Endothelial cell of umbilical vein (primary cell): ENCODE measurements around the gene PKN1. TPM values are rescaled to one million over a fixed set of nuclear protein-coding genes. Genes with fewer than 3 reads are reported as not detected.
A peak's percentile ranks its signal among the peaks of the same experiment; 100 is the strongest.

Source experiments
- BruUV-seq: library from RNA; stranded (reverse); fragments of 400-500 nt; replicated peaks from 2 replicates; lab custom pipeline; 2021; lab: Mats Ljungman, UMichigan
- CTCF ChIA-PET: fragments of 300-600, 350-600 bp; sonication (Branson Sonifier 250); formaldehyde crosslinking; loops from one replicate; lab custom pipeline; 2021; ENCODE audit warnings: antibody characterized with exemption, inconsistent platforms; lab: Charles Lee
- POLR2A ChIA-PET: fragments of 300-600, 350-600 bp; sonication (Branson Sonifier 250); formaldehyde crosslinking; loops from one replicate; lab custom pipeline; 2021; ENCODE audit warnings: antibody characterized with exemption, inconsistent platforms; lab: Charles Lee
- DNase-seq: peaks from one replicate; pipeline ENCODE4 v3.0.0-alpha.2; 2011; ENCODE audit warnings: low read depth, low spot score
- FAIRE-seq: peaks from 2 replicates; lab custom pipeline; 2011; peaks lifted over from hg19 to GRCh38; lab: Jason Lieb, UNC
- H2AFZ ChIP-seq: 2 replicates; pipeline ENCODE4 v1.6.0; 2012; ENCODE audit warnings: low read depth, low read length, control low read depth, inconsistent platforms
- H3K27ac ChIP-seq: 2 replicates; pipeline ENCODE4 v1.5.1; 2011; ENCODE audit warnings: low read depth, mild to moderate bottlenecking, control low read depth, low read length, moderate library complexity; ENCODE audit not compliant: insufficient read depth
- H3K27me3 ChIP-seq, 2 experiments: 2 replicates each; pipeline versions ENCODE4 v1.6.0 to v1.6.1; 2011; ENCODE audit warnings: low read length in 2 of 2, mixed read lengths in 1 of 2; ENCODE audit not compliant: control insufficient read depth in 2 of 2, insufficient read depth in 2 of 2
- H3K36me3 ChIP-seq, 2 experiments: 2 replicates in 1 of 2; 3 replicates in 1 of 2; pipeline ENCODE4 v1.5.1; 2011; ENCODE audit warnings: low read length in 2 of 2, mild to moderate bottlenecking in 1 of 2, moderate library complexity in 1 of 2; ENCODE audit not compliant: control insufficient read depth in 2 of 2, insufficient read depth in 2 of 2; ENCODE audit errors: extremely low read depth in 1 of 2
- H3K4me1 ChIP-seq: 3 replicates; pipeline ENCODE4 v1.5.1; 2011; ENCODE audit warnings: mild to moderate bottlenecking, low read length; ENCODE audit not compliant: control insufficient read depth, insufficient read depth; ENCODE audit errors: extremely low read depth
- H3K4me2 ChIP-seq: 2 replicates; pipeline ENCODE4 v1.6.1; 2011; ENCODE audit warnings: low read length, control low read depth, mixed read lengths; ENCODE audit not compliant: insufficient read depth
- H3K4me3 ChIP-seq, 3 experiments: fragments of 200-600 bp in 1 of 3; sonication (generic), shearing (Covaris generic) in 1 of 3; replicated peaks in 1 of 3; 2 replicates each; pipeline ENCODE4 v1.5.1; 2011 to 2016; ENCODE audit warnings: control low read depth in 3 of 3, low read length in 3 of 3, mild to moderate bottlenecking in 2 of 3, inconsistent platforms in 1 of 3, low read depth in 1 of 3, moderate library complexity in 1 of 3; ENCODE audit not compliant: insufficient read depth in 1 of 3
- H3K79me2 ChIP-seq: 2 replicates; pipeline ENCODE4 v1.6.0; 2012; ENCODE audit warnings: low read length, inconsistent platforms; ENCODE audit not compliant: control insufficient read depth, insufficient read depth
- H3K9ac ChIP-seq: replicated peaks from 2 replicates; pipeline ENCODE3; 2011; ENCODE audit warnings: low read length, control low read depth; ENCODE audit not compliant: insufficient read depth; ENCODE audit errors: extremely low read depth
- H3K9me1 ChIP-seq: replicated peaks from 3 replicates; pipeline ENCODE4 v1.6.0; 2011; ENCODE audit warnings: mild to moderate bottlenecking, low read length; ENCODE audit not compliant: control insufficient read depth, insufficient read depth; ENCODE audit errors: extremely low read depth
- H3K9me3 ChIP-seq: replicated peaks from 2 replicates; pipeline ENCODE4 v1.5.1; 2012; ENCODE audit warnings: low read length, inconsistent platforms; ENCODE audit not compliant: control insufficient read depth, insufficient read depth
- H4K20me1 ChIP-seq: replicated peaks from 2 replicates; pipeline ENCODE3; 2011; ENCODE audit warnings: mild to moderate bottlenecking, low read length; ENCODE audit not compliant: control insufficient read depth, insufficient read depth; ENCODE audit errors: extremely low read depth
- EZH2 ChIP-seq: IDR thresholded peaks from 2 replicates; pipeline ENCODE4 v1.6.1; 2012; ENCODE audit warnings: borderline replicate concordance, low read depth, mild to moderate bottlenecking, moderate library complexity, low read length, inconsistent platforms; ENCODE audit not compliant: severe bottlenecking
- FOS ChIP-seq: IDR thresholded peaks from 2 replicates; pipeline ENCODE4 v1.6.1; 2011; ENCODE audit warnings: mild to moderate bottlenecking, low read length, moderate library complexity, borderline replicate concordance; ENCODE audit not compliant: insufficient read depth
- JUN ChIP-seq: IDR thresholded peaks from 2 replicates; pipeline ENCODE4 v1.6.1; 2011; ENCODE audit warnings: borderline replicate concordance, low read depth; ENCODE audit not compliant: insufficient read length, insufficient read depth
- POLR2A ChIP-seq: IDR thresholded peaks from 2 replicates; pipeline ENCODE4 v1.6.1; 2012; ENCODE audit warnings: low read depth, mild to moderate bottlenecking, control low read depth, low read length
- POLR2AphosphoS5 ChIP-seq: IDR thresholded peaks from 2 replicates; pipeline ENCODE4 v1.6.1; 2012; ENCODE audit warnings: low read depth, mild to moderate bottlenecking, control low read depth, low read length, moderate library complexity; ENCODE audit not compliant: insufficient read depth
- dilution Hi-C: fragments of 300-500 bp; cut with MboI; formaldehyde crosslinking; loops from one replicate; pipeline ENCODE4 v1.15.0; 2019; ENCODE audit warnings: low sequenced_read_pairs; ENCODE audit not compliant: extremely low pct_ligation_motif_present
- intact Hi-C: fragments of 100-400 bp; cut with micrococcal nuclease; formaldehyde crosslinking; loops from one replicate; pipeline ENCODE4 v1.10.0; 2022
- polyA plus RNA-seq, 4 experiments: library from polyadenylated mRNA; depleted of rRNA in 3 of 4; stranded (reverse) in 3 of 4; unstranded in 1 of 4; fragments of >200 nt; gene quantifications; 2 replicates each; pipeline versions ENCODE4 v1.2.1 to v1.2.3, GENCODE V29; 2011 to 2012; ENCODE audit warnings: missing spikeins in 1 of 4
- total RNA-seq: library from RNA; stranded (reverse); gene quantifications from 2 replicates; pipeline ENCODE4 v1.2.3, GENCODE V29; 2021
- TF ChIP-seq, protein P1 (sequence below), 2 donors: IDR thresholded peaks; 1 replicate in 1 of 2; 2 replicates in 1 of 2; pipeline ENCODE4 v1.5.1; 2011; ENCODE audit warnings: low read length in 2 of 2, mild to moderate bottlenecking in 2 of 2, moderate library complexity in 2 of 2, control low read depth in 1 of 2, inconsistent platforms in 1 of 2, low read depth in 1 of 2; ENCODE audit not compliant: insufficient read depth in 1 of 2; ENCODE audit errors: extremely low read depth in 1 of 2
- TF ChIP-seq, protein P2 (sequence below): IDR thresholded peaks from 2 replicates; pipeline ENCODE4 v1.6.1; 2011; ENCODE audit not compliant: insufficient read depth, insufficient read length

Gene PKN1
- total and polyA plus RNA-seq, 2 donors (not counting 3 experiments of a cell fraction or from before 2014, with no cell fraction given) = 148 to 302 TPM

DNA sequence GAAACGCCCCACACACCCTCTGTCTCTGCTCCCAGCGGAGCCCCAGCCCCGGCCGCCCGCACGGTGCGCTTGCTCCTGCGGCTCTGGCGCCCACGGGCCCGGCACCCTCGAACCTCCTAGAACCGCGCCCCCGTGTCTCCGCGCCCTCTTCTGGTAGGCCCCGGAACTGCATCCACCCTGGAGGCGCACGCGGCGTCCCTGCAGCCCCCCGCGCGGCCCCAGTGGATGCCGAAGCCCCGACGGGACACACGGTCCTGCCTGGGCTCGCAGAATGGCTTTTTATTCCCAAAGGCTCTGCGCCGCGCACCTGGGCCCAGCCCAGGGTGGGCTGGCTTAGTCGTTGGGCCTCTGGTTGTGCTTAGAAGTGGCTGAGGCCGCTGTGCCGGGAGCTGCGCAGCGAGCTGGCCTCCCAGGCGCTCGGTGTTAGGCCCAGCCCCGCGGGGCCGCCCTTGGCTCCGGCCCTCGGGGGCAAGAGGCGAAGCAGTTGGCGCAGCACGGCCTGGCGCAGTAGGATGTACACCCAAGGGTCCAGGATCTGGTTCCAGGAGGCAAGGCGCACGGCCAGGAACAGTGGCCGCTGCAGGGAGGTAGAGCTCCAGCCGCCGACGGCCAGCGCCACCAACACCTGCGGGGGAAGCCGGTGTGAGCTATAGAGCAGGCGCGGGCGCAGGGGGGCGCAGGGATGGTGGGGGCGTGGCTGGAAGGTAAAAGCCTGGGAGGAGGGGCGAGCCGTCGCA lies 39.3 kb downstream of the PKN1 start:
- ChIA-PET POLR2A (no interaction called here), CTCF (interaction anchor here (0.8 to 2.5 kb wide), 20 partner anchors 8 to 336 kb away, joined by 3 to 23 read pairs (median 6); partner anchors contain the start of genes ASF1B, DDX39A, DNAJB1 and GIPC1)
- no peaks in the 10 kb centered on the region for H3K9me3 ChIP-seq
- H3K9me1 ChIP-seq = no peaks in the 10 kb centered on the region
- H3K36me3 ChIP-seq = peaks cover 4 to 23% of the 10 kb centered on the region in 2 experiments
- peak overlapping the region; percentile 32 for H3K4me2 ChIP-seq
- TF ChIP-seq FOS = no peak
- TF ChIP-seq EZH2 = peak; percentile 59
- no peak for TF ChIP-seq POLR2AphosphoS5
- TF ChIP-seq, protein P1, sequence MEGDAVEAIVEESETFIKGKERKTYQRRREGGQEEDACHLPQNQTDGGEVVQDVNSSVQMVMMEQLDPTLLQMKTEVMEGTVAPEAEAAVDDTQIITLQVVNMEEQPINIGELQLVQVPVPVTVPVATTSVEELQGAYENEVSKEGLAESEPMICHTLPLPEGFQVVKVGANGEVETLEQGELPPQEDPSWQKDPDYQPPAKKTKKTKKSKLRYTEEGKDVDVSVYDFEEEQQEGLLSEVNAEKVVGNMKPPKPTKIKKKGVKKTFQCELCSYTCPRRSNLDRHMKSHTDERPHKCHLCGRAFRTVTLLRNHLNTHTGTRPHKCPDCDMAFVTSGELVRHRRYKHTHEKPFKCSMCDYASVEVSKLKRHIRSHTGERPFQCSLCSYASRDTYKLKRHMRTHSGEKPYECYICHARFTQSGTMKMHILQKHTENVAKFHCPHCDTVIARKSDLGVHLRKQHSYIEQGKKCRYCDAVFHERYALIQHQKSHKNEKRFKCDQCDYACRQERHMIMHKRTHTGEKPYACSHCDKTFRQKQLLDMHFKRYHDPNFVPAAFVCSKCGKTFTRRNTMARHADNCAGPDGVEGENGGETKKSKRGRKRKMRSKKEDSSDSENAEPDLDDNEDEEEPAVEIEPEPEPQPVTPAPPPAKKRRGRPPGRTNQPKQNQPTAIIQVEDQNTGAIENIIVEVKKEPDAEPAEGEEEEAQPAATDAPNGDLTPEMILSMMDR (IDR thresholded peaks at IDR 0.05; ENCODE audit: extremely low read depth in 1 of 2, insufficient read depth in 1 of 2, low read depth in 1 of 2, low read length in 2 of 2) = peak; percentile 96 to 97
- TF ChIP-seq, protein P2, sequence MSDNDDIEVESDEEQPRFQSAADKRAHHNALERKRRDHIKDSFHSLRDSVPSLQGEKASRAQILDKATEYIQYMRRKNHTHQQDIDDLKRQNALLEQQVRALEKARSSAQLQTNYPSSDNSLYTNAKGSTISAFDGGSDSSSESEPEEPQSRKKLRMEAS = no peak
- no peak for TF ChIP-seq POLR2A
- TF ChIP-seq JUN = no peak
- dilution Hi-C loops = no loop called here
- H4K20me1 ChIP-seq = no peaks in the 10 kb centered on the region
- no peaks in the 10 kb centered on the region for H3K27me3 ChIP-seq
- H3K4me3 ChIP-seq = no peak overlapping the region
- no peaks in the 10 kb centered on the region for H3K79me2 ChIP-seq
- intact Hi-C loops = loop anchor here (1.0 to 5.0 kb wide), 2 partner anchors 38 to 325 kb away; no protein-coding TSS in a partner anchor
- H3K9ac ChIP-seq = no peak overlapping the region
- peaks cover 24% of the 10 kb centered on the region for H3K4me1 ChIP-seq
- FAIRE-seq (no peak), DNase-seq (peak; percentile 51)
- H3K27ac ChIP-seq = no peak overlapping the region
- H2AFZ ChIP-seq = no peak overlapping the region
- no TSS peak for BruUV-seq
